Transverse colon (tissue), 4 donors: Measurements from ENCODE around the gene LSAMP. TPM values are rescaled to one million over a fixed set of nuclear protein-coding genes. Genes with fewer than 3 reads are reported as not detected.
A peak's percentile ranks its signal among the peaks of the same experiment; 100 is the strongest.

Experiments used
- DNase-seq: peaks from one replicate; pipeline ENCODE4 v3.0.0-alpha.2; 2019
- H3K27ac ChIP-seq, 4 donors: fragments of 200-600 bp; sonication (generic); 2 replicates each; pipeline ENCODE4 v1.5.1; 2016 to 2018; ENCODE audit warnings: inconsistent platforms in 4 of 4
- H3K27me3 ChIP-seq: fragments of 200-600 bp; sonication (generic); 2 replicates; pipeline ENCODE4 v1.5.1; 2017; ENCODE audit warnings: inconsistent platforms
- H3K36me3 ChIP-seq, 4 donors: fragments of 200-600 bp; sonication (generic); 2 replicates each; pipeline ENCODE4 v1.5.1; 2017 to 2019; ENCODE audit warnings: inconsistent platforms in 4 of 4
- H3K4me1 ChIP-seq, 4 donors: fragments of 200-600 bp; sonication (generic); 2 replicates each; pipeline ENCODE4 v1.5.1; 2017 to 2020; ENCODE audit warnings: inconsistent platforms in 4 of 4
- H3K4me3 ChIP-seq, 4 donors: fragments of 200-600 bp; sonication (generic); 1 replicate in 1 of 4; 2 replicates in 3 of 4; pipeline versions ENCODE4 v1.5.1 to v1.6.1; 2017 to 2019; ENCODE audit warnings: inconsistent platforms in 4 of 4
- H3K9me3 ChIP-seq, 2 donors: fragments of 200-600 bp; sonication (generic); 2 replicates each; pipeline ENCODE4 v1.5.1; 2017 to 2019; ENCODE audit warnings: inconsistent platforms in 2 of 2
- CTCF ChIP-seq, 5 experiments: fragments of 200-600 bp in 3 of 5; fragments of 450-650 bp in 2 of 5; sonication (generic) in 3 of 5; IDR thresholded peaks; 1 replicate in 2 of 5; 2 replicates in 3 of 5; pipeline ENCODE4 v1.5.1; 2016 to 2017; ENCODE audit warnings: antibody characterized with exemption in 5 of 5, inconsistent platforms in 3 of 5, mild to moderate bottlenecking in 2 of 5, moderate library complexity in 1 of 5
- EP300 ChIP-seq: sonication (generic); formaldehyde crosslinking; IDR thresholded peaks from one replicate; pipeline ENCODE4 v1.6.1; 2017; ENCODE audit warnings: antibody characterized with exemption, low read depth
- POLR2A ChIP-seq: fragments of 450-650 bp; IDR thresholded peaks from one replicate; pipeline ENCODE4 v1.6.1; 2016; ENCODE audit warnings: antibody characterized with exemption, mild to moderate bottlenecking, moderate library complexity
- POLR2AphosphoS5 ChIP-seq, 3 donors: sonication (generic); formaldehyde crosslinking; IDR thresholded peaks; one replicate each; pipeline ENCODE4 v1.6.1; 2016; ENCODE audit warnings: antibody characterized with exemption in 3 of 3
- WGBS, 2 donors: methylation state at CpG; one replicate each; pipeline ENCODE4 v1.1.5; 2018; ENCODE audit warnings: low coverage in 1 of 2; 5-methylcytosine and 5-hydroxymethylcytosine counted together
- in situ Hi-C, 4 donors: fragments of 200-750 bp; cut with MboI; loops; one replicate each; pipeline versions ENCODE4 v1.15.0 to v1.15.1; 2017; ENCODE audit warnings: low sequenced_read_pairs in 3 of 4, low pct_ligation_motif_present in 1 of 4, low pct_unique_long_range_greater_than_20kb in 1 of 4
- intact Hi-C: fragments of 100-400 bp; cut with DNase I; formaldehyde crosslinking; loops from one replicate; pipeline ENCODE4 v1.15.1; 2023; ENCODE audit warnings: low total_unique reads
- total RNA-seq, 4 donors: library from RNA; depleted of rRNA; stranded (reverse); fragments of >200 nt; gene quantifications; one replicate each; pipeline ENCODE4 v1.1.0, GENCODE V29; 2016

Gene LSAMP
- total RNA-seq, 4 donors from 2014 or later, result 3.4 to 8.2 (median 5.4) TPM

GRCh38 chr3:116263842-116264545 lies 181.3 kb downstream of the LSAMP start:
- H3K36me3 ChIP-seq, result no peaks in the 10 kb centered on the region
- TF ChIP-seq CTCF (IDR thresholded peaks at IDR 0.05), result no peak
- no peak for TF ChIP-seq POLR2AphosphoS5 (IDR thresholded peaks at IDR 0.05)
- no peak for TF ChIP-seq EP300
- WGBS, 2 donors, result 53 to 54% methylated on average over 5 of the region's 5 CpGs
- H3K9me3 ChIP-seq, result no peaks in the 10 kb centered on the region
- H3K4me3 ChIP-seq, result no peak overlapping the region
- H3K4me1 ChIP-seq, result peaks cover 0 to 4% (median 0%) of the 10 kb centered on the region in 4 donors
- H3K27ac ChIP-seq, result peak overlapping the region in 1 of 4 donors; percentile 15
- intact Hi-C loops, result no loop called here
- DNase-seq, result no peak
- H3K27me3 ChIP-seq, result no peaks in the 10 kb centered on the region
- in situ Hi-C loops, result no loop called here

- Histone ChIP-seq H3K4me3 (no peak overlapping the region), H3K36me3 (no peaks in the 10 kb centered on the region), H3K9me3 (no peaks in the 10 kb centered on the region), H3K4me1 (peaks cover 0 to 16% (median 0%) of the 10 kb centered on the region in 4 donors), H3K27ac (no peak overlapping the region), H3K27me3 (no peaks in the 10 kb centered on the region)
- in situ Hi-C loops, result no loop called here
- TF ChIP-seq EP300 (no peak), POLR2AphosphoS5 (IDR thresholded peaks at IDR 0.05) (no peak), CTCF (IDR thresholded peaks at IDR 0.05) (no peak)
- WGBS, 2 donors, result 56 to 61% methylated on average over 1 to 2 of the region's 2 CpGs
- DNase-seq, result no peak
- intact Hi-C loops, result no loop called here
Observed at GRCh38 chr3:116260491-116260890, 184.8 kb downstream of the LSAMP start.

DNA sequence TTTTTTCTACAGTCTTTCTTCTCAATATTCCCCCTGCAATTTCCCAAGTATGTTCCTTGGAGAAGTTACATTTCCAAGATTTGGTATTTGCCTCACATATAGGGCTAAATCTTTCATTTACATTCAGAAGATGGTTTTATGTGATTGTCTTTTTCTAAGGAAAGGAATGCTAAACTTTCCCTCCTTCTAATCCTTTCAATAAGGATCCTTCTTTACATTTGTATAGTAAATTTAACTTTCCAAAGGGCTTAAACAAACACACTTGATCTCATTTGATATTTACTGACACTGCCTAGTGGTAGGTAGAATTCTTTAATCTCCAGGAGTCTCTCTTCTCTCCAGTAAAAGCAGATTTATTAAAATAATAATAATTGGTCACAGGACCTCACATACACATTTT lies 185.3 kb downstream of the LSAMP start:
- Histone ChIP-seq H3K9me3 (no peaks in the 10 kb centered on the region), H3K27me3 (no peaks in the 10 kb centered on the region), H3K27ac (no peak overlapping the region), H3K36me3 (no peaks in the 10 kb centered on the region), H3K4me3 (no peak overlapping the region), H3K4me1 (peaks cover 0 to 16% (median 0%) of the 10 kb centered on the region in 4 donors)
- intact Hi-C loops (no loop called here), in situ Hi-C loops (no loop called here)
- DNase-seq, result no peak
- TF ChIP-seq POLR2A (no peak), EP300 (no peak), CTCF (IDR thresholded peaks at IDR 0.05) (no peak), POLR2AphosphoS5 (IDR thresholded peaks at IDR 0.05) (no peak)

- Histone ChIP-seq H3K27me3 (no peaks in the 10 kb centered on the region), H3K9me3 (no peaks in the 10 kb centered on the region), H3K4me3 (no peak overlapping the region), H3K36me3 (no peaks in the 10 kb centered on the region), H3K27ac (peak overlapping the region in 2 of 4 donors; percentile 11 to 28), H3K4me1 (peaks cover 0 to 22% (median 0%) of the 10 kb centered on the region in 4 donors)
- intact Hi-C loops (no loop called here), in situ Hi-C loops (no loop called here)
- no peak for DNase-seq
- TF ChIP-seq EP300, result no peak
- no peak for TF ChIP-seq POLR2AphosphoS5 (IDR thresholded peaks at IDR 0.05)
- TF ChIP-seq CTCF (IDR thresholded peaks at IDR 0.05), result no peak
- TF ChIP-seq POLR2A, result no peak
- WGBS, 2 donors, result 59 to 75% methylated on average over 2 to 4 of the region's 4 CpGs
Observed at GRCh38 chr3:116256843-116257485, 188.3 kb downstream of the LSAMP start.
